ENCODE data around the gene KIF19. TPM values are rescaled to one million over a fixed set of nuclear protein-coding genes. Genes with fewer than 3 reads are reported as not detected.

Gene KIF19
- total and polyA plus RNA-seq, 2 of the 4 experiments (the other 2 are of a cell fraction): not detected

- Histone ChIP-seq H2BK120ac (ENCODE audit: low read depth, low read length) (no peak overlapping the region), H2AK5ac (ENCODE audit: low read depth, low read length) (no peak overlapping the region), H3K4me3 (ENCODE audit: insufficient read depth, low read depth, low read length) (no peak overlapping the region), H3K23ac (ENCODE audit: low read depth, low read length) (no peak overlapping the region), H4K20me1 (ENCODE audit: insufficient read depth, low read length) (no peaks in the 10 kb centered on the region), H2BK15ac (ENCODE audit: low read depth, low read length) (no peak overlapping the region), H2AK9ac (replicated peaks; ENCODE audit: low read depth, low read length, poor library complexity) (peak overlapping the region; percentile 50), H3K9me1 (ENCODE audit: insufficient read depth, low read length) (no peaks in the 10 kb centered on the region), H3K56ac (ENCODE audit: extremely low read depth, insufficient read depth, low read length) (no peak overlapping the region), H4K91ac (ENCODE audit: insufficient read depth, low read depth, low read length) (no peak overlapping the region), H3K4me2 (ENCODE audit: low read depth, low read length) (no peak overlapping the region), H3K4ac (ENCODE audit: low read depth, low read length) (no peak overlapping the region), H3K79me1 (ENCODE audit: low read depth in 1 of 2, low read length in 2 of 2) (no peaks in the 10 kb centered on the region), H4K5ac (ENCODE audit: low read depth, low read length) (no peak overlapping the region), H3K9me3 (ENCODE audit: control insufficient read depth, insufficient read depth, low read length) (peaks cover 15% of the 10 kb centered on the region), H2BK20ac (ENCODE audit: low read depth, low read length) (no peak overlapping the region), H3K14ac (replicated peaks; ENCODE audit: low read depth, low read length) (no peak overlapping the region), H3K9ac (ENCODE audit: low read depth, low read length) (no peak overlapping the region), H2AFZ (replicated peaks; ENCODE audit: low read length, poor library complexity) (peak overlapping the region; percentile 49), H3K4me1 (ENCODE audit: control insufficient read depth, insufficient read depth, low read length) (no peaks in the 10 kb centered on the region), H3K18ac (ENCODE audit: low read depth, low read length) (no peak overlapping the region), H4K8ac (ENCODE audit: low read depth in 2 of 2, low read length in 2 of 2) (no peak overlapping the region), H2BK5ac (ENCODE audit: low read depth, low read length, poor library complexity, severe bottlenecking) (no peak overlapping the region), H3K27me3 (ENCODE audit: control insufficient read depth, insufficient read depth, low read length) (no peaks in the 10 kb centered on the region), H3K27ac (ENCODE audit: insufficient read depth, low read length) (no peak overlapping the region), H3K36me3 (ENCODE audit: control insufficient read depth, insufficient read depth, low read length) (no peaks in the 10 kb centered on the region)
- TF ChIP-seq RFX5 (IDR thresholded peaks at IDR 0.05; ENCODE audit: low read depth, low read length) (no peak), RAD21 (IDR thresholded peaks at IDR 0.05; ENCODE audit: low read length) (no peak), ELK1 (IDR thresholded peaks at IDR 0.05; ENCODE audit: borderline replicate concordance, low read depth, low read length) (no peak), USF2 (IDR thresholded peaks at IDR 0.05; ENCODE audit: low read depth, low read length) (no peak), POLR2A (IDR thresholded peaks at IDR 0.05; ENCODE audit: low read depth, low read length) (no peak), CTCF (conservative IDR thresholded peaks at IDR 0.05; ENCODE audit: low read depth, low read length) (no peak), CHD1 (IDR thresholded peaks at IDR 0.05; ENCODE audit: low read depth, low read length) (no peak), MXI1 (IDR thresholded peaks at IDR 0.05; ENCODE audit: borderline replicate concordance, low read depth, low read length) (no peak), CEBPB (IDR thresholded peaks at IDR 0.05; ENCODE audit: low read depth, low read length) (no peak)
- CTCF ChIA-PET: no interaction called here
- 68% methylated on average over 8 of the region's 12 CpGs; no CpG with 5 or more reads in 1 of the 2 experiments for WGBS, 2 experiments (ENCODE audit: extremely low coverage in 2 of 2, insufficient read length in 1 of 2)
- dilution Hi-C loops (cut with HindIII; ENCODE audit: low sequenced_read_pairs, unreplicated experiment): no loop called here
- in situ Hi-C loops (cut with MboI; ENCODE audit: low sequenced_read_pairs): no loop called here
- DNase-seq: no peak
- no peak for ATAC-seq (ENCODE audit: low read depth)
- no TSS peak for BruUV-seq (replicated peaks)
- POLR2A ChIA-PET (ENCODE audit: unreplicated experiment): no interaction called here
- intact Hi-C loops (cut with micrococcal nuclease): no loop called here
Observed at GRCh38 chr17:74403512-74404137, 77.6 kb downstream of the KIF19 start.
